IPS-18c (cell line): Measurements from ENCODE around the gene VSX1.

ENCODE experiments used
- H3K4me3 ChIP-seq: 2 replicates; pipeline ENCODE4 v1.7.0; 2013; ENCODE audit warnings: low read depth, mild to moderate bottlenecking, low read length, moderate library complexity; ENCODE audit not compliant: insufficient read depth
- H3K9me3 ChIP-seq: one replicate; pipeline ENCODE4 v1.6.1; 2013; ENCODE audit warnings: mild to moderate bottlenecking, low read length, moderate library complexity; ENCODE audit not compliant: control insufficient read depth, insufficient read depth

The VSX1 gene

DNA sequence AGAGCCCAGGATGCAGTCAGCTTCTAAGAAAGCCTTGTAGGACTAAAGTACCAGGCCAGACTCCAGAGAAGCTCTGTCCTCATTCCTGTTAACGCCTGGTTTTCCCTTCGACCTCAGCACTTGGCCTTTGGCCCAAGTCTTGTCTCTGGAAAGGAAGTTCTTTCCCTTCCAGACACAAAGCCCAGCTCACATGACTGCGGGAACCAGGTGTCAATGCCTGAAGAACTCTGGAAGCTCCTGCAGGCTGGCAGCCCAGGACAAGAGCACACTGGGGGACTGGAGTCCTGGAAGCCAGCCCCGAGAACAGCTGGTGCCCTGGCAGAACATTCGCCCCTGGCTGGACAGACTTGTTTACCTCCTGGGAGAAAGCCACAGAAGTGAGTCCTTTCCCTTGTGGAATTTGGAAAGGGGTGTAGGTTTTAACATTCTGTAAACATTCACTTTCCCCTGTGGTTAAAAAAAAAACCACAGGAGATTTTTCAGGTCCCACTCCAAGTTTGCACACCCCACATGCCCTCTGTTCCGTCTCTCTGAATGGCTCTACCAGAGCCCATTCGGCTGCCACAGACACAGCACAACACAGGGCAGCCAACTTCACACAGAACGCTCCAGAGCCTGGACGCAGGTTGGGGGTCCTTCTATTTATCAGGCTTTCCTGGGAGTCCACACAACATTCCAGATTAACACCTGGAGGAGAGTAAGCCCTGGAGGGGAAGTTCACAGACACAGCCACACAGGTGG is 42.1 kb downstream of the VSX1 start:
- Histone ChIP-seq H3K4me3 (no peak overlapping the region), H3K9me3 (no peaks in the 10 kb centered on the region)

DNA sequence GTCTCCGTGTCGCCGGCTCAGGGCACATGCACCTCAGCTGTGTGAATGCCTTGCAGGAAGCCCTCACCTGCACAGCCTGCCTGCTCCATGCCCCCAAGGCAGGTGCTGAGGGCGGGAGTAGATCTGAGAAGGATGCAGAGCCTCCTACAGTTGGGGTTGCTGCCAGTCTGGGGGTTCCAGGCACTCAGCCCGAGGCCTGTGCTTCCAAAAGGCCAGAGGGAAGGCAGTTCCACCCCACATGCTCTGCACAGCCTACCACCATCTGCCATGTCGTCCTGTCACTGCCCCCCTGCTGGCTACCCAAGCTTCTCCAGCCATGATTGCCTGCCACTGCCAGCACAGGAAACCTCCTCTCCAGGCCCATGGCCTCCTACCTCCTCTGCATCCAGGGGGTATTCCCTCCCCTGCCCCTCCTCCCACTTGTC is 43.3 kb downstream of the VSX1 start:
- Histone ChIP-seq H3K4me3 (no peak overlapping the region), H3K9me3 (no peaks in the 10 kb centered on the region)

DNA sequence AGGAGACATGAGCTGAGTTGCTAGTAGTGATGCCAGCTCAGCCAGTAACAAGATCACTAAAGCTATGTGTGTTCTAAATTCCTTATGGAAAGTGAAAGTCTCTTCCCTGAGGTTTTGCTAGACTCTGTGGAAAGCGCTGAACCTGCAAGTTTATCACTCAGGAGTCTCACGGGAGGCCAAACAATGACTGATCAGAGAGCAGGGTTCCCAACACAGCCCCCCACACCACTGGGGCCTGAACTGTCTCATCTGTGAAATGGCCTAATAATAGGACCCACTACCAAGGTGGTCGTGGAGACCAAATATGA is 43.9 kb downstream of the VSX1 start:
- Histone ChIP-seq H3K9me3 (no peaks in the 10 kb centered on the region), H3K4me3 (no peak overlapping the region)

DNA sequence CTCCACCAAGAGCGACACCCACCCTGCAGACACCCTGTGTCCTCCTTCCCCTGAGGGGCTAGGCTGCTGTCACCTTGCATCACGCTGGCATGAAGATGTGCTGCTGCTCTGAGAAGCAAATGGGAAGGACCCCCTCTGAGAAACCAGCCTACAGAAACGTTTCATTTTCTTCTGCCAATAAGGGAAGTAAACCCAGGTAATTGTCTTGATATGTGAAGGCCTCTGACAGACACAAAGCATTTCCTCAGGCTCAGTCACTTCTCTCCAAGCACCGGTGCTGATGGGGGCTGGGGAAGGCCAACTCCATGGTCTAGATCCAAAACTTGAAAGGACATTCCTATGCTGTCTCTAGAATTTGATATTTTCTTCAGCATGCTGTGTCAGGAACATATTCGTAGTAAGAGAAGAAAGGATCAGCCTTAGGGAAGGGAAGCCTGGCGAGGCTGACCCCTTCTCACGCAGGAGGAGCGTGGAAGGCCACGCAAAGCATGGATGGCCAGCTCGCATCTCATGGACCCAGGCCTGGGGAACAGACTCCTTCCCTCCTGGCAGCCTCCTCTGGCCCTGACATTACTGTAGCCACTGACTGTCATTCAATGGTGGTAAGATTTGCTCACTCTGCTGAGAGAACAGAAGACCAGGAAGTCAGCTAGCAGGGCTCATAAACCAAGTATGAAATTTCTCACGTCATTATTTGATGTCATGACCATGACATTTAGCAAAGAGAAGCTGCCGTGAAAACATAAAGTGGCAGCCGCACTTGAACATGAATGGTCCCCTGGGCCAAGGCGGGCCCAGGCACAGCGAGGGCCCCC is 44.4 kb downstream of the VSX1 start:
- Histone ChIP-seq H3K4me3 (no peak overlapping the region), H3K9me3 (no peaks in the 10 kb centered on the region)

DNA sequence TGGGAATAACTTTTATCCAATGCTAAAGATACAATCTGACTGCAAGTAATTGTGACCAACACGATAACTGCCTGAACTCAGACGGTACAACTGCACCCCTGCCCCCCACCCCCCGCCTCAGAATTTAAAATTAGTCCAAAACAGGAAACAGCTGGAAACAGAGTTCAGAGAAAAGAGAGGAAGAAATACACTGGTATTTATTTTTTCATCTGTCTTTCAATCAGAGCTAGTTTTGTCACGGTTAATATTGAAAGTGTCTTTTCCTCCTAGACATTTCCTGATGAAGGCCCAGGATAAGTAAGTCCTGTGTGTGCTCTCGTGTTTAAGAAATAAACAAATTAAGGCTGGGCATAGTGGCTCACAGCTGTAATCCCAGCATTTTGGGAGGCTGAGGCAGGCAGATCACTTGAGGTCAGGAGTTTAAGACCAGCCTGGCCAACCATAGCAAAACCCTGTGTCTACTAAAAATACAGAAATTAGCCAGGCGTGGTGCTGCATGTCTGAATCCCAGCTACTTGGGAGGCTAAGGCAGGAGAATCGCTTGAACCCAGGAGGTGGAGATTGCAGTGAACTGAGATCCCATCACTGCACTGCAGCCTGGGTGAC is 45.5 kb downstream of the VSX1 start:
- Histone ChIP-seq H3K4me3 (no peak overlapping the region), H3K9me3 (no peaks in the 10 kb centered on the region)

DNA sequence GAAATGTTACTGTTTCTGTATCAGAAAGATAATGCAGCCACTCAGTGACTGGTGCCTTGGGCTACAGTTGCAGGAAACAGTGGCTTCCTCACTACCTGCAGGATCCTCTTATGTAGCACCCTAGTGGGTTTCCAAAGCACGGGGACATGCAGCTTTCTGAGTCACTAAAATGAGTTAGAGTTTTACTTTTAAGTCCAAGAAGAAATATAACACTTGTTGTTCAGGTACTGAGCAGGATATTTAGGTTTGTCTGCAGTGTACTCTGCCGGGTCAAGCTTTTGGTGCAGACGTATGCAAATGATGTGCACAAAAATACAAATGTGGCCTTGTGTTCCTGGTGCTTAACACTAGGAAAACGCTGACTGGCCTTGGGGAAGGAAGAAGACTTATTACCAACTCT is 46.0 kb downstream of the VSX1 start:
- Histone ChIP-seq H3K9me3 (no peaks in the 10 kb centered on the region), H3K4me3 (no peak overlapping the region)

DNA sequence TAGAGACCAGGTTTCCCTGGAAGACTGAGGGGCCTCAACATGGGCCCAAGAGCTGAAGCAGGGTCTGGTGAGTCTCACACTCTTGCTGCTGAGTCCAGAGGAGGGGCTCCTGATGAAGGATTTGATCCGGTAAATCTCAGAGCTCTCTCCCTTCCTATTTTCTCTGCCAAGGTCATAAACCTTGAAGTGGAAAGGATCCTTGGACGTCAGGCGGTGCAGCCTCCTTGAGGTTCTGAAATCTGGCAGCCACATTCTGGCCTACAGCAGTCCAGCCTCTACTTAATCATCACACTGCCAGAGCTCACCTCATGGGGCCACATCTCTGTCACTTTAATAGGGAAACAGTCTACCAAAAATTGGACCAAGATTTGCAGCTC is 48.0 kb downstream of the VSX1 start:
- Histone ChIP-seq H3K4me3 (no peak overlapping the region), H3K9me3 (no peaks in the 10 kb centered on the region)

DNA sequence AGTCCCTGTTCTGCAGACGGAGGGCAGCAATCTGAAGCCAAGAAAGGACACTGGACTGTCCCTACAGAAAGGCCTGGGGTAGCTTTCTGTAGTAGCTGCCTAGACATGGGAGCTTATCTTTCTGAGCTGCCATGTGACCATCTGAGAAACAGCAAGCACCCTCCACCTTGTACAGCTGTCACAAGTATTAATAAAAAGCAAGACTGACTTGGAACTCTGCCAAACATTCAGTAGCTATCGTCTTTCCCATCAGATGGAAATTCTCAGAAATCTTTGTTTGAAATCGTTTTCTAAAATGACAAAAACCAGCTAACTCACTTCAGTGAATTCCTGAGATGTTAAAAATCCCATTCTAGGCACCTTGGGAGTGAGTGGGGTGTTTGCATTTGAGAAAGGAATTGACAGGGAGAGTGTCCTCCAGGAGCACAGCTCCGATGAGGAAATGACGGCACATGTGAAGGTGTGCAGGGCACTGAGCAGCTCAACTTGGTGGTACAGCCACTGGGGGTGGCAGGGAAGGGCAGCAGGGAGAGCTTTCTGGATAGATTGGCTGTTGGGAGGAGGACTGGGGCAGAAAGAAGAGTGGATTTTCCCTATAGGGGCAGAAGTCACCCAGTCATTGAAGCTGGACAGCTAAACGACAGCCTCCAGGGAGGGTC is 48.5 kb downstream of the VSX1 start:
- H3K4me3 ChIP-seq: no peak overlapping the region
- no peaks in the 10 kb centered on the region for H3K9me3 ChIP-seq

DNA sequence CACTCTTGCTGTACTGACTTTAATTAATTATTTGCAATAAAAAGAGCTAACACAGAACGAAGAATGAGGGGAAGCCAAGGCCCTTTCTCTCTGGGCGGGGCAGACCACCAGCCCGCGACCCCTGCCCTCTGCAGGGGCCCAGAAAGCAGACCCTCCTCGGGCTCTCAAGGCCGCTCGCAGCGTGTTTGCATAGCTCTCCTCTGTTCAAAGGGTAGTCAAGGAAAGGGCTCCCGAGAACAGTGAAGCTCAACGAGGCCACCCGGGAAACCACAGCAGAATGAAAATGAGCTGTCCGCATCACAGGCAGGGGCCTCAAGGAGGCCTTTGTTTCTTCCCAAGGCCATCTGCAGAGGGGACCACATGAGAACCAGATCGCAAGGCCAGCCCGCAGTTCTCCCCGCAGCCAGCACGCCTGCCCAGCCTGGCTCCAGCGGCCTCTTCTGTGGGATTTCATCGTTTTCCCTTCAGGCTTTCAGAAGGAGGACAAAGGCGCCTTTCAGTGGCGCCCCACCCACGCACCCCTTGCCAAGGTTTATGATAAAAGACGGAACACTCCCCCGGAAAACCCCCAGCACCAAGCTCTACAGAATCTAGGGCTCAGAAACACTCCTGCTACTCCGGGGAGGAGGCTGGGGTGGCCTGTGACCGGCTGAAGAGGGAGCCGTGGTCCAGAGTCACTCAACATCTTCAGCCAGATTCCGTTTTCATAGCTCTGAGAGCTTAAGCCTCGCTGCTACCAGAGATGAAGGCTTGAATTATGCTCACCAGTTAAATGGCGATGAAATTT is 49.3 kb downstream of the VSX1 start:
- Histone ChIP-seq H3K9me3 (no peaks in the 10 kb centered on the region), H3K4me3 (no peak overlapping the region)

DNA sequence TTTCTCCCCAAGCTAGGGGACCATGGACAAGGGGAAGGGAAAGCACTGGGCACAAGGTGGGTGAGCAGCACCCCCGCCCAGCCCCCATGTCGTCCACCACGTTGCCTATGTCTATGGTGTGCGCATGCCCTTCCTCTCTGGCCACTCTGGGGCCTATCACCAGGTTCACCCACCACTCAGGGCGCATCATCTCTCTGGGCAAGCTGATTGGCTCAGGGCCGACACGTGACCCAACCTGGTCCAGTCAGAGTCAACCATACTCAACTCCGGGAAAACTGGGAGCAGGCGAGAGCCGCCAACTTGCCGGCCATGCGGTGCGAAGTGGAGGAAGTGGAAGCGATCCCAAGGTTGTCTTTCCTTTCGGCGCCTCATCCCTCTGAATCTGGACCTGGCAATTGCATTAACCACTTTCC is 49.9 kb downstream of the VSX1 start:
- H3K9me3 ChIP-seq: no peaks in the 10 kb centered on the region
- H3K4me3 ChIP-seq: no peak overlapping the region

DNA sequence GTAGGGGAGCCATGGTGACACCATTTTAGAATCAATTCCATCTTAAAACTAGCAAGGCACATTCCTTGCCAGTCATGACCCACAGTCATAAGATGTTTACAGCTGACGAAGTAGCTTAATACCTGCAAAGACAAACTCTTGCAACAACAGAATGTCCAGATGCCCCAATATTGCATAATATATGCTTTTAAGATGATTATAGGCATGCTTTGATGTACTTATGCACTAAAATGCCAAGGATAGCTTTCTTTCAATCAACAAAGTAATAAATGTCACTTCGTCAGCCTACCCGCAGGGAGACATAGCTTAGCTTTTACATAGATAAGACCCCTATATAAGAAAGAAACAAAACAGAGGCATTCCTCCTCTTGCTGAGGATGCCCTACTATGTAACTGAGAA is 50.7 kb downstream of the VSX1 start:
- H3K4me3 ChIP-seq: no peak overlapping the region
- no peaks in the 10 kb centered on the region for H3K9me3 ChIP-seq

DNA sequence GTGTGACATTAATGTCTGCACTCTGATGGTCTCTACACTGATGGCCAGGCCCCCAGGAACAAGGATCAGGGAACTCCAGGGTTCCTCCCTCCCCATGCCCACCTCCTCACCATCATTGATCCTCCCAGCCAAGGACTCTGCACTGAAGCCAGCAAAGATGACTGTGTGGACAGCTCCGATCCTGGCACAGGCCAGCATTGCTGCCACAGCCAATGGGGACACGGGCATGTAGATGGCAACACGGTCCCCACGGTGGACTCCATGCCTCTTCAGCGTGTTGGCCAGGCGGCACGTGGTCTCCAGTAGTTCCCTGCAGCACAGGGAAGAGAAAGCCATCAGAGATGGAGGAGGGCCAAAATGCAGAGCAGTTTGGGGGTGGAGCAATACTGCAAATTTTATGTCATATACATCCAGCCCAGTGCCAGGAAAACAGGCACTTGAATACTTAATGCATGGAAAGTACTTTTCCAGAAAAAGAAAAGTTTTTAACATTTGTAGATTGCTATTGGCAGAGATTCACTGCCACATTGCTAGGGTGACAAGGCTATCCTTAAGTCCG is 51.2 kb downstream of the VSX1 start:
- Histone ChIP-seq H3K4me3 (no peak overlapping the region), H3K9me3 (no peaks in the 10 kb centered on the region)

DNA sequence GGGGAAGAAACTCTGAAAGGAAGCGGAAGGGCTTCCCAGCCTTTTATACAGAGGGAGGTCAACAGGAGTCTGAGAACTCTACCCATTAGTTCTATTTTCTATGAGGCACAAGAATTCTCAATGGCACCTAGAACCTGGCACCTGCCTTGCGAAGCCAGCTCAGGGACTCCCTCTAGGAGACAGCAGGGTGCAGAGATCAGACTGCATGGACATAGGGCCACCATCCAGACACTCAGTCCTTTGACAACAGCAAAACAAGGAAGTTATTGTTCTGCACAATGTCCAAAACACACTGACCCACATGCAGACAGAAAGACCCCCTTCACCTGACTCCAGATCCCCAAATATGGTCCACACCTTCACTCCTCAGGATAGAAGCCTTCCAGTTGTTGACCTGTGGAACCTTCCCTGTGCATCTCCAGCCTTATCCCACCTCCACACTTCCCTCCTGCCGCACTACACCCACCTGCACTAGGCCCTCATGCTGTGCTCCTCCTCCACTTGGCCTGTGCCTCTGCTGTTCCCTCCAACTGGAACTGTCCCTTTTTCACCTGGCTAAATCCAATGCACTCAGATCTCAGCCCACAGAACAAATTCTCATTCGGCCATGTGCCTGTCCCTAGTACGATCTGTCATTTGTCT is 51.8 kb downstream of the VSX1 start:
- H3K9me3 ChIP-seq: no peaks in the 10 kb centered on the region
- no peak overlapping the region for H3K4me3 ChIP-seq

DNA sequence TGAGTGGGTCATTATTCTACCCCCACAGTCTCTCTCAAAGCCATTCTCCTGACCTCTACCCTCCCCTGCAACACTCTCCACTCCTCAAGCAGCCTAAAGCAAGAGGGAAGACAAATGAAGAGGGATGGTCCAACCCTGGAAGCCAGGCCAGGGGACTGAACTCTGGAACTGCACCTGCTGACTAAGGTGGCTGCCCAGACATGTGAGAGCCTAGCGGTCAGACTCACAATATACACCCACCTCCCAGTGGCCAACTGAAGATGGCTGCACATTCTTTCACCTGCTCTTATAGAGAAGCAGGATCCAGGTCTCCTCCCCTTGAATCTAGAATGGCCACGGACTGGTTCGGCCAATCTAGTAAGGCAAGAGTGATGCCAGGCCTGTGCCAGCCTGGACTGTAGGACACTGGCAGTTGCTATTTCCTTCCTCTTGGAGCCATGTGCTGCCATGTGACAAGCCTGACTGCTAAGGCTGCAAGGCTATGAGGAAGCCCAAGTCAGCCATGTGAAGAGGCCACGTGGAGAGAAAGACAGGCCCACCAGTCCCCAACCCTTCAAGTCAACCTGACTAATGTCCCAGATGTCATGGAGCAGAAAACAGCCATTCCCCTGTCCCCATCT is 55.8 kb downstream of the VSX1 start:
- no peaks in the 10 kb centered on the region for H3K9me3 ChIP-seq
- H3K4me3 ChIP-seq: no peak overlapping the region
